HS-27A (cell line): ENCODE measurements around the gene CARD11.
"Not testable (repeated sequence)": the region's sequence is repeated elsewhere in the genome, so short reads cannot be mapped to it uniquely, and the experiment has no call there.

Source experiments
- DNase-seq: peaks from one replicate; pipeline ENCODE4 v3.0.0-alpha.2; 2012; ENCODE audit warnings: low read depth, missing footprints

Gene CARD11

GRCh38 chr7:3064067-3064466, 20.4 kb upstream of the CARD11 start:
- DNase-seq = no peak

GRCh38 chr7:3063016-3063753, 19.5 kb upstream of the CARD11 start:
- no peak for DNase-seq

GRCh38 chr7:3057066-3057420, 13.4 kb upstream of the CARD11 start:
- no peak for DNase-seq

- no peak for DNase-seq
These were observed 12.8 kb upstream of the CARD11 start for GRCh38 chr7:3056234-3057065.

GRCh38 chr7:3055626-3056025, 12.0 kb upstream of the CARD11 start:
- DNase-seq = no peak

- no peak for DNase-seq
These were observed 692 bp downstream of the CARD11 start for GRCh38 chr7:3042861-3043489.

GRCh38 chr7:3041986-3042675, 1.5 kb downstream of the CARD11 start:
- no peak for DNase-seq

GRCh38 chr7:3039787-3040186, 3.9 kb downstream of the CARD11 start:
- no peak for DNase-seq

GRCh38 chr7:3038011-3038410, 5.7 kb downstream of the CARD11 start:
- not testable (repeated sequence) for DNase-seq

GRCh38 chr7:3037259-3037658, 6.4 kb downstream of the CARD11 start:
- no peak for DNase-seq

GRCh38 chr7:3034591-3035150, 9.0 kb downstream of the CARD11 start:
- DNase-seq = no peak

GRCh38 chr7:3033581-3033980, 10.1 kb downstream of the CARD11 start:
- no peak for DNase-seq

GRCh38 chr7:3033136-3033535, 10.5 kb downstream of the CARD11 start:
- no peak for DNase-seq

- no peak for DNase-seq
These were observed 11.4 kb downstream of the CARD11 start for GRCh38 chr7:3032256-3032655.

GRCh38 chr7:3029138-3029537, 14.5 kb downstream of the CARD11 start:
- DNase-seq = no peak

GRCh38 chr7:3028758-3029093, 14.9 kb downstream of the CARD11 start:
- no peak for DNase-seq

GRCh38 chr7:3028071-3028757, 15.5 kb downstream of the CARD11 start:
- no peak for DNase-seq

GRCh38 chr7:3027005-3027845, 16.4 kb downstream of the CARD11 start:
- DNase-seq = no peak

- no peak for DNase-seq
These were observed 18.1 kb downstream of the CARD11 start for GRCh38 chr7:3025616-3026015.

GRCh38 chr7:3021825-3022224, 21.8 kb downstream of the CARD11 start:
- DNase-seq = no peak

- DNase-seq = not testable (repeated sequence)
These were observed 22.4 kb downstream of the CARD11 start for GRCh38 chr7:3021224-3021623.
